WTC11 (cell line): Measurements from ENCODE around the gene RFX4. TPM values are rescaled to one million over a fixed set of nuclear protein-coding genes. Genes with fewer than 3 reads are reported as not detected.
A peak's percentile ranks its signal among the peaks of the same experiment; 100 is the strongest.

Source experiments
- ATAC-seq: fragments of 200-7000 bp; cut with Tn5 transposase; 2 replicates; pipeline ENCODE4 v1.10.0; 2021; ENCODE audit warnings: mild to moderate bottlenecking, moderate library complexity
- CTCF ChIA-PET: fragments of 300-600 bp; sonication (Branson Sonifier 250); formaldehyde crosslinking; loops from one replicate; lab custom pipeline; 2021; ENCODE audit warnings: antibody characterized with exemption; lab: Charles Lee
- POLR2A ChIA-PET: fragments of 350-600 bp; sonication (Branson Sonifier 250); formaldehyde crosslinking; loops from one replicate; lab custom pipeline; 2021; ENCODE audit warnings: antibody characterized with exemption; lab: Charles Lee
- DNase-seq: peaks from one replicate; pipeline ENCODE4 v3.0.0; 2021; ENCODE audit warnings: low spot score
- H3K27ac Mint-ChIP-seq: 2 replicates; pipeline ENCODE4 v1.8.0; 2021; ENCODE audit warnings: mixed read lengths
- H3K27me3 Mint-ChIP-seq: 2 replicates; pipeline ENCODE4 v1.8.0; 2021; ENCODE audit warnings: low read depth, mild to moderate bottlenecking, moderate library complexity, mixed read lengths
- H3K36me3 Mint-ChIP-seq: 2 replicates; pipeline ENCODE4 v1.8.0; 2021; ENCODE audit warnings: mixed read lengths
- H3K4me1 Mint-ChIP-seq: 2 replicates; pipeline ENCODE4 v1.8.0; 2022; ENCODE audit warnings: mixed read lengths
- H3K4me3 Mint-ChIP-seq: 2 replicates; pipeline ENCODE4 v1.8.0; 2021; ENCODE audit warnings: mild to moderate bottlenecking, moderate library complexity, mixed read lengths
- H3K9me3 Mint-ChIP-seq: 2 replicates; pipeline ENCODE4 v1.8.0; 2021; ENCODE audit warnings: mixed read lengths
- ATF1 ChIP-seq: sonication (generic); formaldehyde crosslinking; IDR thresholded peaks from 2 replicates; pipeline ENCODE4 v1.8.1; 2023; ENCODE audit warnings: mild to moderate bottlenecking, moderate library complexity, missing genetic modification reagents
- GABPB1 ChIP-seq: sonication (generic); formaldehyde crosslinking; IDR thresholded peaks from 2 replicates; pipeline ENCODE4 v1.8.1; 2023; ENCODE audit warnings: mild to moderate bottlenecking, missing genetic modification reagents
- GRHL2 ChIP-seq: fragments of 250-450 bp; sonication (Bioruptor Pico); IDR thresholded peaks from 2 replicates; pipeline ENCODE4 v1.8.0; 2022; ENCODE audit warnings: mild to moderate bottlenecking, moderate library complexity; ENCODE audit not compliant: insufficient replicate concordance, severe bottlenecking
- GTF2I ChIP-seq: fragments of 250-450 bp; sonication (Bioruptor Pico); conservative IDR thresholded peaks from 2 replicates; pipeline ENCODE4 v1.4.0; 2021; ENCODE audit warnings: mild to moderate bottlenecking
- IRF2 ChIP-seq: sonication (generic); formaldehyde crosslinking; IDR thresholded peaks from 2 replicates; pipeline ENCODE4 v1.8.0; 2022; ENCODE audit warnings: low read depth, missing genetic modification reagents, borderline replicate concordance
- KAT7 ChIP-seq: sonication (generic); formaldehyde crosslinking; IDR thresholded peaks from 2 replicates; pipeline ENCODE4 v1.8.1; 2023; ENCODE audit warnings: missing genetic modification reagents, mild to moderate bottlenecking, borderline replicate concordance
- MXD4 ChIP-seq: fragments of 250-450 bp; sonication (Bioruptor Pico); IDR thresholded peaks from 2 replicates; pipeline ENCODE4 v1.8.0; 2021; ENCODE audit warnings: mild to moderate bottlenecking, moderate library complexity, borderline replicate concordance
- NFE2L1 ChIP-seq: sonication (generic); formaldehyde crosslinking; IDR thresholded peaks from 2 replicates; pipeline ENCODE4 v1.8.1; 2023; ENCODE audit warnings: missing genetic modification reagents
- NR3C1 ChIP-seq: sonication (generic); formaldehyde crosslinking; conservative IDR thresholded peaks from 2 replicates; pipeline ENCODE4 v1.8.1; 2023; ENCODE audit warnings: low read depth, mild to moderate bottlenecking, missing genetic modification reagents
- SMAD4 ChIP-seq: sonication (generic); formaldehyde crosslinking; IDR thresholded peaks from 2 replicates; pipeline ENCODE4 v1.8.0; 2022; ENCODE audit warnings: mild to moderate bottlenecking, missing genetic modification reagents
- ZNF121 ChIP-seq: sonication (generic); formaldehyde crosslinking; IDR thresholded peaks from 2 replicates; pipeline ENCODE4 v1.8.0; 2023; ENCODE audit warnings: missing genetic modification reagents
- ZNF138 ChIP-seq: sonication (generic); formaldehyde crosslinking; conservative IDR thresholded peaks from 2 replicates; pipeline ENCODE4 v1.8.1; 2022; ENCODE audit warnings: mild to moderate bottlenecking, moderate library complexity, missing genetic modification reagents
- ZNF232 ChIP-seq: sonication (generic); formaldehyde crosslinking; IDR thresholded peaks from 2 replicates; pipeline ENCODE4 v1.8.0; 2022; ENCODE audit warnings: mild to moderate bottlenecking, missing genetic modification reagents
- ZNF396 ChIP-seq: fragments of 250-450 bp; sonication (Bioruptor Pico); IDR thresholded peaks from 2 replicates; pipeline ENCODE4 v1.8.0; 2021; ENCODE audit warnings: mild to moderate bottlenecking, moderate library complexity, borderline replicate concordance
- ZNF423 ChIP-seq: fragments of 250-450 bp; sonication (Bioruptor Pico); IDR thresholded peaks from 2 replicates; pipeline ENCODE4 v2.1.2; 2022; ENCODE audit warnings: mild to moderate bottlenecking, moderate library complexity
- ZNF671 ChIP-seq: fragments of 250-450 bp; sonication (Bioruptor Pico); IDR thresholded peaks from 2 replicates; pipeline ENCODE4 v1.8.0; 2021; ENCODE audit warnings: mild to moderate bottlenecking
- total RNA-seq: library from RNA; stranded (reverse); gene quantifications from 3 replicates; pipeline ENCODE4 v1.2.3, GENCODE V29; 2021
- TF ChIP-seq, protein P1 (sequence below): sonication (generic); formaldehyde crosslinking; IDR thresholded peaks from 2 replicates; pipeline ENCODE4 v1.8.1; 2023; ENCODE audit warnings: mild to moderate bottlenecking, missing genetic modification reagents, moderate library complexity
- TF ChIP-seq, protein P2 (sequence below): sonication (generic); formaldehyde crosslinking; IDR thresholded peaks from 2 replicates; pipeline ENCODE4 v1.8.1; 2022; ENCODE audit warnings: low read depth, missing genetic modification reagents, borderline replicate concordance
- TF ChIP-seq, protein P3 (sequence below): fragments of 250-450 bp; sonication (Bioruptor Pico); IDR thresholded peaks from 2 replicates; pipeline ENCODE4 v1.9.0; 2021; ENCODE audit warnings: mild to moderate bottlenecking
- TF ChIP-seq, protein P4 (sequence below): sonication (generic); formaldehyde crosslinking; IDR thresholded peaks from 2 replicates; pipeline ENCODE4 v1.8.1; 2022; ENCODE audit warnings: mild to moderate bottlenecking, moderate library complexity, missing genetic modification reagents

RFX4 gene
- total RNA-seq, 1 experiment from 2014 or later, result 0.26 TPM

DNA sequence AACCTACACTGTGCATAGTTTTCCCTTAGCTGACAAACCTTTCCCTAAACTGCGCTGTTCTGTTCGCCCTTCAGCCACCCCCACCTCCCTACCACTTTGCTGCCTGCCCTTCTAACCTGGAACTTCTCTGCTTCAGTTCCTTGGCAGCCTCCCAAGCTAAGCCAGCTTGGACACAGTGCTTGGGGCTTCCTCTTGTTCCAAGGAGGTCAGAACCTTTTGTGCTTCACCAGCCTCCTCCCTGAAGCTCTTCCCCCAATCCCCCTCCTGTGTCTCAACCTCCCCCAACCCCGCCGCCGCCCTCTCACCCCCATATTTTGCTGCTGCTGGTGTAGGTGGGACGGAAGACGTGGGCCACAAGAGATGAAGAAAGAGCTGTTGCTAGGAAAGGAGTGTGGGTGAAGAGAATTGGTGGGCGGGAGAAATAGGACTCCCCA lies 183.6 kb downstream of the RFX4 start:
- H3K4me1 Mint-ChIP-seq, result peaks cover 61% of the 10 kb centered on the region
- no peak for ATAC-seq
- TF ChIP-seq ZNF121 (no peak), MXD4 (CRISPR knock-in tag) (no peak), GTF2I (CRISPR knock-in tag) (no peak), NR3C1 (CRISPR knock-in tag) (no peak), ZNF232 (CRISPR knock-in tag) (no peak), ZNF671 (no peak)
- TF ChIP-seq, all 79 proteins: peak for 0
- H3K4me3 Mint-ChIP-seq, result no peak overlapping the region
- no peak for DNase-seq
- 0 out of 2 replicates have a peak overlapping the region, but pooled peaks have one; percentile 33 for H3K27ac Mint-ChIP-seq
- H3K27me3 Mint-ChIP-seq, result no peaks in the 10 kb centered on the region
- no peaks in the 10 kb centered on the region; the same call in 1 of the 2 replicates for H3K9me3 Mint-ChIP-seq
- CTCF ChIA-PET, result interaction anchor here (1.4 kb wide), 1 partner anchor 10 kb away, joined by 4 read pairs; no protein-coding TSS in a partner anchor
- POLR2A ChIA-PET, result no interaction called here
- H3K36me3 Mint-ChIP-seq, result no peaks in the 10 kb centered on the region; the same call in 1 of the 2 replicates

DNA sequence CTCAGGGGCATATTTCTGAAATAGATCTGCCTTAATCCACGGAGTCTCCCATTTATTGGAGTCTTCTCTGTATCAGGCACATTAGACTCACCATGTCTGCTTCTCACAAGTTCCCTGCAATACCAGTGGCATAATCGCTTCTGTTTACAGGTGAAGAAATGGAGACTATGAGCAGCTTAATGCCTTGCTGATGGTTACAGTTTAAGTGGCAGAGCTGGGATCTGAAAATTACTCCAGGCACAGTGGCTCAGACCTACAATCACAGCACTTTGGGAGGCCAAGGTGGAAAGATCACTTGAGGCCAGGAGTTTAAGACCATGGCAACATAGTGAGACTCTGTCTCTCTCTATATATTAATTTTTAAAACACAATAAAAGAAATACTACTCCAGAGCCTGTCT lies 184.4 kb downstream of the RFX4 start:
- H3K4me3 Mint-ChIP-seq, result no peak overlapping the region
- ChIA-PET CTCF (interaction anchor here (0.6 kb wide), 1 partner anchor 43 kb away, joined by 3 read pairs; no protein-coding TSS in a partner anchor), POLR2A (interaction anchor here (0.6 to 0.8 kb wide), 2 partner anchors 166 to 409 kb away, joined by 3 read pairs; no protein-coding TSS in a partner anchor)
- no peaks in the 10 kb centered on the region for H3K27me3 Mint-ChIP-seq
- TF ChIP-seq NFE2L1 (CRISPR knock-in tag), result no peak
- no peak for TF ChIP-seq GABPB1
- no peak for TF ChIP-seq ZNF396 (CRISPR knock-in tag)
- TF ChIP-seq, protein P1, sequence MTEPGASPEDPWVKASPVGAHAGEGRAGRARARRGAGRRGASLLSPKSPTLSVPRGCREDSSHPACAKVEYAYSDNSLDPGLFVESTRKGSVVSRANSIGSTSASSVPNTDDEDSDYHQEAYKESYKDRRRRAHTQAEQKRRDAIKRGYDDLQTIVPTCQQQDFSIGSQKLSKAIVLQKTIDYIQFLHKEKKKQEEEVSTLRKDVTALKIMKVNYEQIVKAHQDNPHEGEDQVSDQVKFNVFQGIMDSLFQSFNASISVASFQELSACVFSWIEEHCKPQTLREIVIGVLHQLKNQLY (CRISPR knock-in tag), result no peak
- TF ChIP-seq, protein P2, sequence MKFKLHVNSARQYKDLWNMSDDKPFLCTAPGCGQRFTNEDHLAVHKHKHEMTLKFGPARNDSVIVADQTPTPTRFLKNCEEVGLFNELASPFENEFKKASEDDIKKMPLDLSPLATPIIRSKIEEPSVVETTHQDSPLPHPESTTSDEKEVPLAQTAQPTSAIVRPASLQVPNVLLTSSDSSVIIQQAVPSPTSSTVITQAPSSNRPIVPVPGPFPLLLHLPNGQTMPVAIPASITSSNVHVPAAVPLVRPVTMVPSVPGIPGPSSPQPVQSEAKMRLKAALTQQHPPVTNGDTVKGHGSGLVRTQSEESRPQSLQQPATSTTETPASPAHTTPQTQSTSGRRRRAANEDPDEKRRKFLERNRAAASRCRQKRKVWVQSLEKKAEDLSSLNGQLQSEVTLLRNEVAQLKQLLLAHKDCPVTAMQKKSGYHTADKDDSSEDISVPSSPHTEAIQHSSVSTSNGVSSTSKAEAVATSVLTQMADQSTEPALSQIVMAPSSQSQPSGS (CRISPR knock-in tag), result no peak
- TF ChIP-seq, protein P3, sequence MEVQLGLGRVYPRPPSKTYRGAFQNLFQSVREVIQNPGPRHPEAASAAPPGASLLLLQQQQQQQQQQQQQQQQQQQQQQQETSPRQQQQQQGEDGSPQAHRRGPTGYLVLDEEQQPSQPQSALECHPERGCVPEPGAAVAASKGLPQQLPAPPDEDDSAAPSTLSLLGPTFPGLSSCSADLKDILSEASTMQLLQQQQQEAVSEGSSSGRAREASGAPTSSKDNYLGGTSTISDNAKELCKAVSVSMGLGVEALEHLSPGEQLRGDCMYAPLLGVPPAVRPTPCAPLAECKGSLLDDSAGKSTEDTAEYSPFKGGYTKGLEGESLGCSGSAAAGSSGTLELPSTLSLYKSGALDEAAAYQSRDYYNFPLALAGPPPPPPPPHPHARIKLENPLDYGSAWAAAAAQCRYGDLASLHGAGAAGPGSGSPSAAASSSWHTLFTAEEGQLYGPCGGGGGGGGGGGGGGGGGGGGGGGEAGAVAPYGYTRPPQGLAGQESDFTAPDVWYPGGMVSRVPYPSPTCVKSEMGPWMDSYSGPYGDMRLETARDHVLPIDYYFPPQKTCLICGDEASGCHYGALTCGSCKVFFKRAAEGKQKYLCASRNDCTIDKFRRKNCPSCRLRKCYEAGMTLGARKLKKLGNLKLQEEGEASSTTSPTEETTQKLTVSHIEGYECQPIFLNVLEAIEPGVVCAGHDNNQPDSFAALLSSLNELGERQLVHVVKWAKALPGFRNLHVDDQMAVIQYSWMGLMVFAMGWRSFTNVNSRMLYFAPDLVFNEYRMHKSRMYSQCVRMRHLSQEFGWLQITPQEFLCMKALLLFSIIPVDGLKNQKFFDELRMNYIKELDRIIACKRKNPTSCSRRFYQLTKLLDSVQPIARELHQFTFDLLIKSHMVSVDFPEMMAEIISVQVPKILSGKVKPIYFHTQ (CRISPR knock-in tag), result no peak
- no peak for TF ChIP-seq ZNF423 (CRISPR knock-in tag)
- TF ChIP-seq ZNF138 (CRISPR knock-in tag), result no peak
- no peak for TF ChIP-seq IRF2 (CRISPR knock-in tag)
- TF ChIP-seq SMAD4 (CRISPR knock-in tag), result no peak
- no peak for TF ChIP-seq GRHL2 (CRISPR knock-in tag)
- TF ChIP-seq KAT7, result no peak
- TF ChIP-seq, protein P4, sequence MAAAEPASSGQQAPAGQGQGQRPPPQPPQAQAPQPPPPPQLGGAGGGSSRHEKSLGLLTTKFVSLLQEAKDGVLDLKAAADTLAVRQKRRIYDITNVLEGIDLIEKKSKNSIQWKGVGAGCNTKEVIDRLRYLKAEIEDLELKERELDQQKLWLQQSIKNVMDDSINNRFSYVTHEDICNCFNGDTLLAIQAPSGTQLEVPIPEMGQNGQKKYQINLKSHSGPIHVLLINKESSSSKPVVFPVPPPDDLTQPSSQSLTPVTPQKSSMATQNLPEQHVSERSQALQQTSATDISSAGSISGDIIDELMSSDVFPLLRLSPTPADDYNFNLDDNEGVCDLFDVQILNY (CRISPR knock-in tag), result no peak
- TF ChIP-seq ATF1 (CRISPR knock-in tag), result no peak
- no peaks in the 10 kb centered on the region; the same call in 1 of the 2 replicates for H3K9me3 Mint-ChIP-seq
- peak overlapping the region; percentile 85 for H3K27ac Mint-ChIP-seq
- H3K4me1 Mint-ChIP-seq, result peaks cover 64% of the 10 kb centered on the region
- no peak for ATAC-seq
- no peak for DNase-seq
- no peaks in the 10 kb centered on the region; the same call in 1 of the 2 replicates for H3K36me3 Mint-ChIP-seq
